Bronchial epithelial cell (primary cell): ENCODE measurements around the gene GFAP. TPM values are rescaled to one million over a fixed set of nuclear protein-coding genes. Genes with fewer than 3 reads are reported as not detected.
A peak's percentile ranks its signal among the peaks of the same experiment; 100 is the strongest.

Source experiments
- DNase-seq: peaks from one replicate; pipeline ENCODE4 v3.0.0-alpha.2; 2010; ENCODE audit warnings: low read depth
- FAIRE-seq: peaks from 2 replicates; lab custom pipeline; 2011; peaks lifted over from hg19 to GRCh38; lab: Jason Lieb, UNC
- H3K27me3 ChIP-seq: 2 replicates; pipeline ENCODE4 v1.5.1; 2011; ENCODE audit warnings: low read length; ENCODE audit not compliant: control insufficient read depth, insufficient read depth
- H3K36me3 ChIP-seq: 2 replicates; pipeline ENCODE4 v1.5.1; 2011; ENCODE audit warnings: low read length; ENCODE audit not compliant: control insufficient read depth, insufficient read depth
- H3K4me3 ChIP-seq: 2 replicates; pipeline ENCODE4 v1.5.1; 2011; ENCODE audit warnings: mild to moderate bottlenecking, low read depth, low read length, control low read depth
- CTCF ChIP-seq: IDR thresholded peaks from 2 replicates; pipeline ENCODE4 v1.5.1; 2011; ENCODE audit warnings: mild to moderate bottlenecking, moderate library complexity, low read length, control low read depth, inconsistent platforms; ENCODE audit not compliant: insufficient read depth, severe bottlenecking
- total RNA-seq: library from RNA; depleted of rRNA; stranded (reverse); fragments of >200 nt; gene quantifications from 2 replicates; pipeline ENCODE4 v1.2.1, GENCODE V29; 2014

GFAP gene
- total RNA-seq, 1 donor from 2014 or later = not detected

GRCh38 chr17:44884941-44885340 lies 30.4 kb downstream of the GFAP start:
- peaks cover 24% of the 10 kb centered on the region for H3K36me3 ChIP-seq
- no peak for TF ChIP-seq CTCF
- no peak for FAIRE-seq

GRCh38 chr17:44881145-44881544 lies 34.2 kb downstream of the GFAP start:
- FAIRE-seq (no peak), DNase-seq (no peak)
- peaks cover 25% of the 10 kb centered on the region for H3K36me3 ChIP-seq
- no peaks in the 10 kb centered on the region for H3K27me3 ChIP-seq
- no peak overlapping the region for H3K4me3 ChIP-seq
- no peak for TF ChIP-seq CTCF

More at GRCh38 chr17:44884941-44885340, 30.4 kb downstream of the GFAP start:
- no peak for DNase-seq
- no peaks in the 10 kb centered on the region for H3K27me3 ChIP-seq
- no peak overlapping the region for H3K4me3 ChIP-seq

GRCh38 chr17:44880062-44880461 lies 35.2 kb downstream of the GFAP start:
- no peak for TF ChIP-seq CTCF
- peaks cover 26% of the 10 kb centered on the region for H3K36me3 ChIP-seq
- H3K4me3 ChIP-seq = no peak overlapping the region
- no peaks in the 10 kb centered on the region for H3K27me3 ChIP-seq
- DNase-seq (no peak), FAIRE-seq (no peak)

DNA sequence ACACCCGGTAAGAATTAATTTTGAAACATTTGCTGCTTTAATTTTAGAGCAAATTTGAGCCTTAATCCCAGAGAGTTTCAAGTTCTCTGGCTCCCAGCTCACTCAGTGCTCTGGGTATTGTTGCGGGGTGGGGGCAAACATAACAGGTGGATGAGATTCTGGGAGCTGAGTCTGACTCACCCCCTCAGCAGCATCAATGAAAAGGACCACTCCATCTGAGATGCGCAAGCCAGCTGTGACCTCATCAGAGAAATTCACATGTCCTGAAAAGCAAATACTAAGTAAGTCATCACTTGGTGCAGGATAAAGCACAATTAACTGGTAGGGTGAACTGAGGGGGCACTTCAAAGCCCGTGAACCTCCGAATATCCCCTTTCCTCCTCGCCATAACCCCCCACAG lies 35.9 kb downstream of the GFAP start:
- FAIRE-seq (no peak), DNase-seq (no peak)
- Histone ChIP-seq H3K27me3 (no peaks in the 10 kb centered on the region), H3K4me3 (no peak overlapping the region), H3K36me3 (peaks cover 24% of the 10 kb centered on the region)
- no peak for TF ChIP-seq CTCF

GRCh38 chr17:44878627-44879221 lies 36.6 kb downstream of the GFAP start:
- Histone ChIP-seq H3K36me3 (peaks cover 24% of the 10 kb centered on the region), H3K27me3 (no peaks in the 10 kb centered on the region), H3K4me3 (no peak overlapping the region)
- TF ChIP-seq CTCF = peak; percentile 56
- FAIRE-seq = no peak
- peak; percentile 26 for DNase-seq

DNA sequence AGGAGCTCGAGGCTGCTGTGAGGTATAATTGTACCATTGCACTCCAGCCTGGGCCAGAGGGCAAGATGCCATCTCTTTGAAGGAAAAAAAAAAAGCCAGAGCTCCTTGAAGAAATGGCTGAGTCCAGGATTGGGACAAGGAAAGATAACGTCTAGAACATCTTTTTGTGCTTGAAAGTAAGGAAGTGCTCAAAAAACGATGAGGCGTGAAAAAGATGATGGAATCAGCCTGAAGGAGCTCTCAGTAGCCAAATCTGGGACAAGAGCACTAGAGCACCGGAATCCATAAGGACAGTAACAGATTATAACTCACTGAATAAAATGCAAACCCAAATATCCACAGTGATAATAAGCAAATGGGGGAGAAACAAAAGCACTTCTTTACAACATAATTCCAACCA lies 38.2 kb downstream of the GFAP start:
- no peak for TF ChIP-seq CTCF
- FAIRE-seq = no peak
- Histone ChIP-seq H3K4me3 (no peak overlapping the region), H3K27me3 (no peaks in the 10 kb centered on the region), H3K36me3 (peaks cover 28% of the 10 kb centered on the region)
- DNase-seq = no peak
